ENCODE measurements around the gene TMEM63B. TPM values are rescaled to one million over a fixed set of nuclear protein-coding genes. Genes with fewer than 3 reads are reported as not detected.
"Not testable (repeated sequence)": the region's sequence is repeated elsewhere in the genome, so short reads cannot be mapped to it uniquely, and the experiment has no call there.

TMEM63B gene
- total RNA-seq, 1 donor from 2014 or later = 41.3 TPM

- DNase-seq = no peak
These were observed 67.0 kb downstream of the TMEM63B start for GRCh38 chr6:44194326-44194725.

- not testable (repeated sequence) for DNase-seq
These were observed 69.0 kb downstream of the TMEM63B start for GRCh38 chr6:44196351-44196750.

- DNase-seq = no peak
These were observed 71.3 kb downstream of the TMEM63B start for GRCh38 chr6:44198684-44199083.

- DNase-seq = no peak
These were observed 72.5 kb downstream of the TMEM63B start for GRCh38 chr6:44199883-44200282.

- DNase-seq = no peak
These were observed 73.8 kb downstream of the TMEM63B start for GRCh38 chr6:44201200-44201599.

- no peak for DNase-seq
These were observed 74.4 kb downstream of the TMEM63B start for GRCh38 chr6:44201638-44202303.

GRCh38 chr6:44202332-44202971, 75.1 kb downstream of the TMEM63B start:
- DNase-seq = no peak

GRCh38 chr6:44202972-44203750, 75.8 kb downstream of the TMEM63B start:
- DNase-seq = no peak

- no peak for DNase-seq
These were observed 76.6 kb downstream of the TMEM63B start for GRCh38 chr6:44203955-44204354.

Other genes with a start within 250 kb of the TMEM63B start
- gene MRPL14, start 102 bp upstream of the TMEM63B start, total RNA-seq = 34.6 TPM
- not detected for gene CAPN11, start 31.3 kb downstream of the TMEM63B start, total RNA-seq
- gene MYMX, start 89.4 kb downstream of the TMEM63B start, total RNA-seq = not detected
- 5.5 TPM for gene SLC29A1, start 96.0 kb downstream of the TMEM63B start, total RNA-seq
- gene HSP90AB1, start 119.5 kb downstream of the TMEM63B start, total RNA-seq = 440 TPM
- gene SLC35B2, start 130.0 kb downstream of the TMEM63B start, total RNA-seq = 33.1 TPM
- gene NFKBIE, start 138.0 kb downstream of the TMEM63B start, total RNA-seq = 7.8 TPM
- gene TMEM151B, start 142.9 kb downstream of the TMEM63B start, total RNA-seq = 53.5 TPM
- gene AARS2, start 185.8 kb downstream of the TMEM63B start, total RNA-seq = 14.5 TPM
- 0.62 TPM for gene SPATS1, start 215.1 kb downstream of the TMEM63B start, total RNA-seq